GM19043 (cell line): ENCODE data around the gene C17orf50.

Experiments
- ATAC-seq: cut with Tn5 transposase; IDR thresholded peaks from one replicate; pipeline ENCODE4 v1.9.1; 2021; ENCODE audit warnings: low read depth; ENCODE audit not compliant: unreplicated experiment

C17orf50 gene

DNA sequence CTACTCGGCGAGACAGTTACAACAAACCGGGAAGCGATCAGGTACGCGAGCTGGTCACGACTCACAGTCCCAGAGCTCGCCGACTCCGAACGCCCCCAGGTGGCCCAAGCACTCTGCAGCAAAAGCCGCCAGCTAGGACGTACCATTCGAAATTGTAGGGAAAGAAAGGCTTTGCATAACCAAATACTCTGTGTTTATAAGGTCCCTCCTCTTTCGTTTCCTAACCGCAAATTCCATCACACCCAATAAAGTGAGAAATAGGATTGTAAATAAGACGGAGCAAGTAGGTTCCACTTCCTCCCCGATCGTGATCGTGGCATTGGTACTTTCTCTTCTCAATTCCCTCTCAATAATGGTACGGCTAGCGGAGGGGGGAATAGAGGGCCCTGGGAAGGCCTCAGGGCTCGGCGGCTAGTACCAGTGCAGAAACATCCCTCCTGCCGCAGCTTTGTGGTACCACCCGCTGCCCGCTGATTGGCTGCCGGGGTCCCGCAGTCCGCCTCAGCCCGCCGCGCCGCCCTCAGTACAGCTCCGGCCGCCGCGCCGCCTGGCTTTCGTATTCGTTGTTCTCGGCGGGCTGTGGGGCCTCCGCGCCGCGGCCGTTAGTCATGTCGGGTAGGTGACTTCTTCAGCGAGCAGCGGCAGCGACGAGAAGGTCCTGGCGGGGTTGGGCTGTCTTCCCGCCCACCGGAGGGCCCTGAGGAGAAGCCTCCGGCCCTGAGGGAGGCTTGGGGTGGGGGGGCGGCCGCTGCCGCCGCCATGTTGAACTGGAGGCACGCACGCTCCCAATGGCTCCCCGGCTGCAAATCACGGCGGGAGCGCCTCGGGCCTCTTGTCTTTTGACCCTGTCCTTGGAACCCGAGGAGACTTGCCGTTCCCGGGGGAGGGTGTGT, 48.5 kb downstream of the C17orf50 start, which contains the start of gene TAF15:
TAF15 (plus strand) TSS at position 523 of the 893 bp plus-strand sequence; CDS start at position 609, 86 bp downstream.
- ATAC-seq: peak; percentile 79

DNA sequence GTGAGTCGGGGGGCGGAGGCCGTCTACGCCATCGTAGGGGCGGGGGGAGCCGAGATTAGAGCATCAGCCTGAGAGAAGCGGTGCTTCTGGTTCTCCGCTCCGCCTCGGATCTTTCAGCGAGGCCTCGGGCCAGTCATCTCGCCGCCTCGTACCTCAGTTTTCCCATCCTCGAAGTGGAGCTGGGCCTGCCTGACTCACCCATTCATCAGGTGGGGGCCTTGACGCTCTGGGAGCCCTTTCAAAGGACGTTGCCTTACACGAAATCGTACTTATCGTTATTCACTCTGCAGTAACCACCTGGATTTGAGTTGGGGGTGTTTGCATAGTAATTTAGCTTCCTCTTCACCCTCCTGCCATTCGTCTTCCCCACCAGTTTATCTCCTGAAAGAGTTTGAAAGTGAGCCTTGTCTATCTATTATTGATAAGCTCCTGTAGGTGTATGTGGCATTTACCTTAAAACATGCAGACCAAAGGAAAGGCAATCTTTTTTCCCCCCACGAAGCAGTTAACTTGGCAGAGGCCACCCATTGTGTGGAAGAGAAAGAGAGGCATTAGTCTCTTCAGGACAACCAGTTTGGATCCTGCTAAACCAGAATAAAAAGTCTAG, 49.3 kb downstream of the C17orf50 start:
- no peak for ATAC-seq

DNA sequence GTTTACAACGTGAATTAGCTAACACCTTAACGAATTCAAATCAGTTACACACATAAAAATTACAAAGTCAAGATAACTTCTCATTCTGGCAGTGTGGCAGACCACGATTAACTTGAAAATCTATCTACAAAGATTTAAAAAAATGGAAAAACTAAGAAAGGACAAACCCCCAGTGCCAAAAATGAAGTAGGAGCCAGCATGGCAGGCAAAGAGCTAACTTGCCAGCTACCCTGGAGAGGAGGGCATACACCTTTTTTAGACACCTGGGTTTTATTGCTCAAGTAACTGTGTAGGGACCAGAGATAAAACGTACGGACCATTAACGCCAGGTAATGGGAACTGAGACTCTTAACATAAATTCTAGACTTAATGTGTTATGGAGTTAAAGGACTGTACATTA, 51.1 kb downstream of the C17orf50 start:
- no peak for ATAC-seq

GRCh38 chr17:35812456-35812855, 51.8 kb downstream of the C17orf50 start:
- ATAC-seq: no peak
